ENCODE results near the gene ZBTB3. TPM values are rescaled to one million over a fixed set of nuclear protein-coding genes. Genes with fewer than 3 reads are reported as not detected.

The ZBTB3 gene
- total RNA-seq, 2 donors from 2014 or later, result 16.9 to 33.8 TPM

- DNase-seq, result peak; percentile 87
- TF ChIP-seq CTCF (conservative IDR thresholded peaks at IDR 0.05), result no peak
- Histone ChIP-seq H3K9ac (ENCODE audit: extremely low read depth, low read length, poor library complexity, severe bottlenecking) (no peak overlapping the region), H3K27ac (ENCODE audit: low read depth, low read length) (no peak overlapping the region), H3K4me1 (ENCODE audit: control insufficient read depth, insufficient read depth, low read length) (peaks cover 12% of the 10 kb centered on the region), H3K4me3 (ENCODE audit: low read length) (no peak overlapping the region), H3K36me3 (ENCODE audit: control insufficient read depth, insufficient read depth, low read length) (no peaks in the 10 kb centered on the region), H3K27me3 (ENCODE audit: control insufficient read depth, insufficient read depth, low read length, poor library complexity, severe bottlenecking) (no peaks in the 10 kb centered on the region), H3K9me3 (ENCODE audit: control insufficient read depth, low read length) (no peaks in the 10 kb centered on the region)
- 53 to 82% methylated on average over 2 to 6 of the region's 9 CpGs for WGBS, 2 experiments (ENCODE audit: insufficient coverage in 1 of 2, insufficient read length in 1 of 2)
- Mint-ChIP-seq H3K4me3 (peak overlapping the region; percentile 59), H3K27ac (peak overlapping the region; percentile 91), H3K36me3 (ENCODE audit: low read depth) (peaks cover 5% of the 10 kb centered on the region), H3K4me1 (peaks cover 23% of the 10 kb centered on the region), H3K27me3 (ENCODE audit: insufficient read depth) (no peaks in the 10 kb centered on the region), H3K9me3 (no peaks in the 10 kb centered on the region)
Measured at GRCh38 chr11:62757846-62758788, 4.2 kb upstream of the ZBTB3 start.

GRCh38 chr11:62755086-62755615 is 1.2 kb upstream of the ZBTB3 start:
- H3K9me3 ChIP-seq (ENCODE audit: control insufficient read depth, low read length), result no peaks in the 10 kb centered on the region
- H3K36me3 ChIP-seq (ENCODE audit: control insufficient read depth, insufficient read depth, low read length), result peaks cover 11% of the 10 kb centered on the region
- peaks cover 14% of the 10 kb centered on the region for H3K36me3 Mint-ChIP-seq (ENCODE audit: low read depth)
- no peak for DNase-seq
- no peak overlapping the region for H3K27ac Mint-ChIP-seq
- TF ChIP-seq CTCF (conservative IDR thresholded peaks at IDR 0.05), result no peak
- WGBS, 2 experiments (ENCODE audit: insufficient coverage in 1 of 2, insufficient read length in 1 of 2), result 89 to 94% methylated on average over 9 to 10 of the region's 10 CpGs
- peaks cover 18% of the 10 kb centered on the region for H3K4me1 Mint-ChIP-seq
- H3K27me3 Mint-ChIP-seq (ENCODE audit: insufficient read depth), result no peaks in the 10 kb centered on the region
- peaks cover 4% of the 10 kb centered on the region for H3K4me1 ChIP-seq (ENCODE audit: control insufficient read depth, insufficient read depth, low read length)
- H3K9ac ChIP-seq (ENCODE audit: extremely low read depth, low read length, poor library complexity, severe bottlenecking), result no peak overlapping the region
- H3K4me3 ChIP-seq (ENCODE audit: low read length), result no peak overlapping the region
- H3K27me3 ChIP-seq (ENCODE audit: control insufficient read depth, insufficient read depth, low read length, poor library complexity, severe bottlenecking), result no peaks in the 10 kb centered on the region
- peak overlapping the region; percentile 96 for H3K4me3 Mint-ChIP-seq
- no peaks in the 10 kb centered on the region for H3K9me3 Mint-ChIP-seq
- H3K27ac ChIP-seq (ENCODE audit: low read depth, low read length), result no peak overlapping the region

GRCh38 chr11:62752994-62753735 is 795 bp downstream of the ZBTB3 start:
- Mint-ChIP-seq H3K9me3 (no peaks in the 10 kb centered on the region), H3K4me3 (peak overlapping the region; percentile 96), H3K27ac (peak overlapping the region; percentile 99), H3K4me1 (peaks cover 18% of the 10 kb centered on the region), H3K36me3 (ENCODE audit: low read depth) (peaks cover 24% of the 10 kb centered on the region), H3K27me3 (ENCODE audit: insufficient read depth) (no peaks in the 10 kb centered on the region)
- no peak for TF ChIP-seq CTCF (conservative IDR thresholded peaks at IDR 0.05)
- Histone ChIP-seq H3K27me3 (ENCODE audit: control insufficient read depth, insufficient read depth, low read length, poor library complexity, severe bottlenecking) (no peaks in the 10 kb centered on the region), H3K27ac (ENCODE audit: low read depth, low read length) (peak overlapping the region; percentile 60), H3K4me1 (ENCODE audit: control insufficient read depth, insufficient read depth, low read length) (peaks cover 4% of the 10 kb centered on the region), H3K4me3 (ENCODE audit: low read length) (peak overlapping the region; percentile 87), H3K36me3 (ENCODE audit: control insufficient read depth, insufficient read depth, low read length) (peaks cover 16% of the 10 kb centered on the region), H3K9me3 (ENCODE audit: control insufficient read depth, low read length) (no peaks in the 10 kb centered on the region), H3K9ac (ENCODE audit: extremely low read depth, low read length, poor library complexity, severe bottlenecking) (peak overlapping the region; percentile 26)
- DNase-seq, result no peak
- 87 to 95% methylated on average over 12 to 15 of the region's 15 CpGs for WGBS, 2 experiments (ENCODE audit: insufficient coverage in 1 of 2, insufficient read length in 1 of 2)

Measured in endodermal cell (in vitro differentiated cells).